DOHH2 (cell line): Measurements from ENCODE around the gene FCRL5.

ENCODE experiments used
- CTCF ChIP-seq: fragments of 200-600 bp; sonication (generic); IDR thresholded peaks from one replicate; pipeline ENCODE4 v1.5.1; 2014; ENCODE audit warnings: antibody characterized with exemption, mild to moderate bottlenecking, low read depth, low read length; ENCODE audit not compliant: poor library complexity, severe bottlenecking
- EZH2phosphoT487 ChIP-seq: fragments of 200-600 bp; sonication (generic); IDR thresholded peaks from 2 replicates; pipeline ENCODE4 v1.6.1; 2017; ENCODE audit warnings: borderline replicate concordance, mild to moderate bottlenecking, antibody characterized with exemption, low read length, moderate library complexity, mixed read lengths

- TF ChIP-seq CTCF (no peak), EZH2phosphoT487 (no peak)
These were observed 9.6 kb downstream of the FCRL5 start for GRCh38 chr1:157542676-157543075.
